ENCODE measurements around the gene DPRX. TPM values are rescaled to one million over a fixed set of nuclear protein-coding genes. Genes with fewer than 3 reads are reported as not detected.

The DPRX gene
- total and polyA plus RNA-seq, 2 of the 13 experiments (the other 11 are each of a cell fraction or from before 2014, with no cell fraction given) = not detected

GRCh38 chr19:53671663-53672062, 39.9 kb downstream of the DPRX start:
- in situ Hi-C loops (cut with HindIII; ENCODE audit: extremely low pct_ligation_motif_present, low pct_unique_long_range_greater_than_20kb) (no loop called here), intact Hi-C loops (cut with micrococcal nuclease; ENCODE audit: unreplicated experiment) (loop anchor here (1.0 kb wide), 1 partner anchor 78 kb away; no protein-coding TSS in a partner anchor)
- DNase-seq (ENCODE audit: low spot score) (peak; percentile 28), ATAC-seq (no peak), FAIRE-seq (no peak)
- Histone ChIP-seq H3K4me1 (ENCODE audit: insufficient read depth, low read length) (peaks cover 8% of the 10 kb centered on the region), H3K9me3 (ENCODE audit: low read length) (no peaks in the 10 kb centered on the region), H3K4me3 (replicated peaks in 1 of 3; ENCODE audit: insufficient read depth in 1 of 3, low read depth in 2 of 3, low read length in 3 of 3) (no peak overlapping the region), H3K27me3 (ENCODE audit: control insufficient read depth in 1 of 2, insufficient read depth in 2 of 2, low read length in 2 of 2) (no peaks in the 10 kb centered on the region; a peak in 1 of 5 replicates), H3K27ac (ENCODE audit: extremely low read length, insufficient read depth, low read length) (no peak overlapping the region), H3K79me2 (ENCODE audit: insufficient read depth, low read length) (no peaks in the 10 kb centered on the region), H2AFZ (ENCODE audit: low read length) (no peak overlapping the region), H3K4me2 (ENCODE audit: low read depth, low read length) (no peak overlapping the region), H4K20me1 (ENCODE audit: insufficient read depth, low read length) (no peaks in the 10 kb centered on the region), H3K9ac (ENCODE audit: insufficient read depth, low read depth, low read length) (no peak overlapping the region), H3K36me3 (replicated peaks in 1 of 2; ENCODE audit: control insufficient read depth in 1 of 2, insufficient read depth in 2 of 2, low read length in 2 of 2) (no peaks in the 10 kb centered on the region)
- 38% methylated on average over 3 of the region's 3 CpGs for WGBS (ENCODE audit: low lambda C conversion rate)
- CTCF ChIA-PET (ENCODE audit: low intra/inter-chr PET ratio, low total read pairs) = no interaction called here
- TF ChIP-seq STAG1 (CRISPR knock-in tag; IDR thresholded peaks at IDR 0.05) = peak; percentile 73
- no peak for TF ChIP-seq ZNF790 (CRISPR knock-in tag; IDR thresholded peaks at IDR 0.05; ENCODE audit: borderline replicate concordance)
- peak; percentile 61 for TF ChIP-seq CTCF (CRISPR knock-in tag; IDR thresholded peaks at IDR 0.05)
- peak; percentile 29; the same call in 1 of the 2 replicates for TF ChIP-seq SMC3 (IDR thresholded peaks at IDR 0.05; ENCODE audit: low read length)
- TF ChIP-seq ATF7 (IDR thresholded peaks at IDR 0.05) = no peak
- TF ChIP-seq ATF7 (CRISPR knock-in tag; IDR thresholded peaks at IDR 0.05) = no peak
- TF ChIP-seq ZNF780A (CRISPR knock-in tag; IDR thresholded peaks at IDR 0.05) = no peak
- TF ChIP-seq RAD21 (CRISPR knock-in tag; IDR thresholded peaks at IDR 0.05) = peak; percentile 34; the same call in 1 of the 2 replicates
- TF ChIP-seq NCOA2 (CRISPR knock-in tag; IDR thresholded peaks at IDR 0.05) = no peak
- TF ChIP-seq KLF6 (CRISPR knock-in tag; IDR thresholded peaks at IDR 0.05) = no peak
- TF ChIP-seq CSRNP1 (CRISPR knock-in tag; IDR thresholded peaks at IDR 0.05) = no peak
- no peak for TF ChIP-seq GLI4 (CRISPR knock-in tag; IDR thresholded peaks at IDR 0.05; ENCODE audit: borderline replicate concordance)
- TF ChIP-seq ZNF883 (CRISPR knock-in tag; IDR thresholded peaks at IDR 0.05; ENCODE audit: not compliant biosample characterization) = no peak
- TF ChIP-seq RNF2 (conservative IDR thresholded peaks at IDR 0.05; ENCODE audit: low read depth) = no peak
- no peak for TF ChIP-seq WIZ (CRISPR knock-in tag; IDR thresholded peaks at IDR 0.05)
- POLR2A ChIA-PET = interaction anchor here (1.2 kb wide), 1 partner anchor 11 kb away, joined by 3 read pairs; no protein-coding TSS in a partner anchor
- no TSS peak for BruUV-seq (replicated peaks)

MicroRNAs encoded within 50 kb of the gene (microRNA counts, 767-probe panel; counts per million panel counts)
- microRNA hsa-miR-1323 (not detected), microRNA hsa-miR-498 (not detected), microRNA hsa-miR-512-3p (not detected), microRNA hsa-miR-512-5p (not detected), microRNA hsa-miR-515-3p (not detected), microRNA hsa-miR-515-5p (not detected), microRNA hsa-miR-519c-3p (not detected), microRNA hsa-miR-519e-3p (not detected), microRNA hsa-miR-520e (not detected), microRNA hsa-miR-520f (not detected)

Small RNA genes lying within 50 kb of the gene (microRNA-seq; reads per million reads assigned to microRNA genes)
- gene MIR1323 = not detected
- not detected for gene MIR498
- not detected for gene MIR512-1
- gene MIR512-2 = not detected
- not detected for gene MIR515-1
- not detected for gene MIR515-2
- gene MIR519C = not detected
- gene MIR519E = not detected
- not detected for gene MIR520E
- 1.7 reads per million, percentile 3 among the genes with 10 or more reads in this experiment for gene MIR520F

Small RNA genes lying within 50 kb of the gene (small RNA-seq; reads per million reads assigned to genes)
- gene MIR1323 (ENCODE audit: insufficient read depth in 2 of 3, insufficient read length in 3 of 3, low read depth in 2 of 3, low replicate concordance in 1 of 3) (0 to 6.8 (median 0.65) reads per million in 3 experiments), gene MIR498 (ENCODE audit: insufficient read depth in 2 of 3, insufficient read length in 3 of 3, low read depth in 2 of 3, low replicate concordance in 1 of 3) (0 to 1.9 (median 1.3) reads per million in 3 experiments), gene MIR512-1 (ENCODE audit: insufficient read depth in 2 of 3, insufficient read length in 3 of 3, low read depth in 2 of 3, low replicate concordance in 1 of 3) (0 reads per million in 3 experiments), gene MIR512-2 (ENCODE audit: insufficient read depth in 2 of 3, insufficient read length in 3 of 3, low read depth in 2 of 3, low replicate concordance in 1 of 3) (0 reads per million in 3 experiments), gene MIR515-1 (ENCODE audit: insufficient read depth in 2 of 3, insufficient read length in 3 of 3, low read depth in 2 of 3, low replicate concordance in 1 of 3) (0 reads per million in 3 experiments), gene MIR515-2 (ENCODE audit: insufficient read depth in 2 of 3, insufficient read length in 3 of 3, low read depth in 2 of 3, low replicate concordance in 1 of 3) (0 reads per million in 3 experiments), gene MIR519C (ENCODE audit: insufficient read depth in 2 of 3, insufficient read length in 3 of 3, low read depth in 2 of 3, low replicate concordance in 1 of 3) (0 reads per million in 3 experiments), gene MIR519E (ENCODE audit: insufficient read depth in 2 of 3, insufficient read length in 3 of 3, low read depth in 2 of 3, low replicate concordance in 1 of 3) (0 to 0.33 (median 0) reads per million in 3 experiments), gene MIR520E (ENCODE audit: insufficient read depth in 2 of 3, insufficient read length in 3 of 3, low read depth in 2 of 3, low replicate concordance in 1 of 3) (0 reads per million in 3 experiments), gene RNU6-698P (ENCODE audit: insufficient read depth in 2 of 3, insufficient read length in 3 of 3, low read depth in 2 of 3, low replicate concordance in 1 of 3) (0 to 0.97 (median 0.65) reads per million in 3 experiments)

Other genes with a start within 250 kb of the DPRX start
- 14.5 and 21.9 TPM in 2 replicates for gene ZNF765, start 236.8 kb upstream of the DPRX start, total RNA-seq (2016; rRNA removed; fragmentation: Illumina TruSeq; extraction: Trizol)
- gene ZNF765, start 236.8 kb upstream of the DPRX start, polyA plus RNA-seq (2011; rRNA removed) = 5.0 and 6.1 TPM in 2 replicates
- gene ZNF761, start 200.0 kb upstream of the DPRX start, total RNA-seq (2016; rRNA removed; fragmentation: Illumina TruSeq; extraction: Trizol) = 16.2 and 20.8 TPM in 2 replicates
- 11.6 and 12.0 TPM in 2 replicates for gene ZNF761, start 200.0 kb upstream of the DPRX start, polyA plus RNA-seq (2011; rRNA removed)
- gene ZNF813, start 164.3 kb upstream of the DPRX start, total RNA-seq (2016; rRNA removed; fragmentation: Illumina TruSeq; extraction: Trizol) = 8.9 and 14.9 TPM in 2 replicates
- 2.1 TPM in 2 replicates for gene ZNF813, start 164.3 kb upstream of the DPRX start, polyA plus RNA-seq (2011; rRNA removed)
- 13.3 and 15.2 TPM in 2 replicates for gene ZNF331, start 93.9 kb upstream of the DPRX start, total RNA-seq (2016; rRNA removed; fragmentation: Illumina TruSeq; extraction: Trizol)
- 8.2 and 9.5 TPM in 2 replicates for gene ZNF331, start 93.9 kb upstream of the DPRX start, polyA plus RNA-seq (2011; rRNA removed)
- gene NLRP12, start 192.3 kb downstream of the DPRX start, total RNA-seq (2016; rRNA removed; fragmentation: Illumina TruSeq; extraction: Trizol) = 0.10 and 0.15 TPM in 2 replicates
- 0.20 and 0.21 TPM in 2 replicates for gene NLRP12, start 192.3 kb downstream of the DPRX start, polyA plus RNA-seq (2011; rRNA removed)
- 12.4 and 19.9 TPM in 2 replicates for gene MYADM, start 235.9 kb downstream of the DPRX start, total RNA-seq (2016; rRNA removed; fragmentation: Illumina TruSeq; extraction: Trizol)
- 38.1 and 51.6 TPM in 2 replicates for gene MYADM, start 235.9 kb downstream of the DPRX start, polyA plus RNA-seq (2011; rRNA removed)